CD8-positive, alpha-beta memory T cell (primary cell): ENCODE results near the gene NMNAT3. TPM values are rescaled to one million over a fixed set of nuclear protein-coding genes. Genes with fewer than 3 reads are reported as not detected.

Experiments
- CTCF ChIA-PET: fragments of 350-600 bp; sonication (Branson Sonifier 250); formaldehyde crosslinking; loops from one replicate; lab custom pipeline; 2021; ENCODE audit warnings: antibody characterized with exemption; lab: Charles Lee
- POLR2A ChIA-PET: fragments of 350-600 bp; sonication (Branson Sonifier 250); formaldehyde crosslinking; loops from one replicate; lab custom pipeline; 2021; ENCODE audit warnings: antibody characterized with exemption; lab: Charles Lee
- DNase-seq, 5 donors: peaks; one replicate each; pipeline versions ENCODE4 v3.0.0 to v3.0.0-alpha.2; 2020 to 2022; ENCODE audit warnings: mixed read lengths in 1 of 5
- H3K27ac ChIP-seq: one replicate; pipeline ENCODE4 v1.7.0; 2013; ENCODE audit warnings: low read depth, mild to moderate bottlenecking, low read length, moderate library complexity
- H3K27me3 ChIP-seq: 2 replicates; pipeline ENCODE4 v1.7.0; 2013; ENCODE audit warnings: low read length, mild to moderate bottlenecking; ENCODE audit not compliant: insufficient read depth, poor library complexity, severe bottlenecking
- H3K36me3 ChIP-seq: 2 replicates; pipeline ENCODE4 v1.7.0; 2013; ENCODE audit warnings: mild to moderate bottlenecking, low read length, moderate library complexity; ENCODE audit not compliant: insufficient read depth
- H3K4me1 ChIP-seq: 2 replicates; pipeline ENCODE4 v1.7.0; 2013; ENCODE audit warnings: mild to moderate bottlenecking, low read length, moderate library complexity; ENCODE audit not compliant: insufficient read depth
- H3K4me3 ChIP-seq: 2 replicates; pipeline ENCODE4 v1.7.0; 2013; ENCODE audit warnings: mild to moderate bottlenecking, low read length
- H3K9me3 ChIP-seq: 2 replicates; pipeline ENCODE4 v1.7.0; 2013; ENCODE audit warnings: mild to moderate bottlenecking, low read length
- H3K27ac Mint-ChIP-seq, 8 donors: one replicate each; pipeline ENCODE4 v1.8.0; 2020 to 2021; ENCODE audit warnings: mixed read lengths in 8 of 8, mild to moderate bottlenecking in 6 of 8, inconsistent platforms in 3 of 8, moderate library complexity in 3 of 8
- H3K27me3 Mint-ChIP-seq, 2 donors: one replicate each; pipeline ENCODE4 v1.8.0; 2020 to 2021; ENCODE audit warnings: mixed read lengths in 2 of 2, mild to moderate bottlenecking in 1 of 2, moderate library complexity in 1 of 2
- H3K36me3 Mint-ChIP-seq, 3 donors: one replicate each; pipeline ENCODE4 v1.8.0; 2020 to 2021; ENCODE audit warnings: mixed read lengths in 3 of 3, inconsistent platforms in 1 of 3, mild to moderate bottlenecking in 1 of 3
- H3K4me1 Mint-ChIP-seq, 3 donors: one replicate each; pipeline ENCODE4 v1.8.0; 2020 to 2021; ENCODE audit warnings: mixed read lengths in 3 of 3, inconsistent platforms in 1 of 3, mild to moderate bottlenecking in 1 of 3
- H3K4me3 Mint-ChIP-seq, 7 donors: one replicate each; pipeline ENCODE4 v1.8.0; 2020 to 2021; ENCODE audit warnings: mixed read lengths in 7 of 7, mild to moderate bottlenecking in 6 of 7, moderate library complexity in 4 of 7, inconsistent platforms in 2 of 7
- H3K9me3 Mint-ChIP-seq, 5 donors: one replicate each; pipeline ENCODE4 v1.8.0; 2020 to 2022; ENCODE audit warnings: mixed read lengths in 5 of 5, mild to moderate bottlenecking in 3 of 5, moderate library complexity in 2 of 5, inconsistent platforms in 1 of 5
- polyA plus RNA-seq: library from polyadenylated mRNA; unstranded; fragments of 300-500 nt; fragmentation: Illumina TruSeq; gene quantifications from one replicate; pipeline ENCODE4 v1.2.3, GENCODE V29; 2021
- total RNA-seq, 2 experiments: library from RNA; stranded (reverse); gene quantifications; one replicate each; pipeline ENCODE4 v1.2.3, GENCODE V29; 2021

Gene NMNAT3
- total RNA-seq = 1 to 10 TPM; 1.9 to 2.1 TPM
- polyA plus RNA-seq = 2.6 TPM

- CTCF ChIA-PET = no interaction called here
- peak within 1 kb of the TSS; percentile 82 for H3K4me3 ChIP-seq
Measured at GRCh38 chr3:139677388-139678155, at the start of gene NMNAT3. Gene NMNAT3 (minus strand): TSS chr3:139677972. CDS start chr3:139627724, 50,248 bp downstream.

GRCh38 chr3:139721370-139721769 lies 43.6 kb upstream of the NMNAT3 start:
- no peaks in the 10 kb centered on the region for H3K9me3 Mint-ChIP-seq
- H3K4me3 Mint-ChIP-seq = no peak overlapping the region
- Histone ChIP-seq H3K4me1 (no peaks in the 10 kb centered on the region), H3K27ac (no peak overlapping the region), H3K4me3 (no peak overlapping the region), H3K27me3 (no peaks in the 10 kb centered on the region), H3K9me3 (no peaks in the 10 kb centered on the region), H3K36me3 (no peaks in the 10 kb centered on the region)
- no peak for DNase-seq
- no peaks in the 10 kb centered on the region for H3K4me1 Mint-ChIP-seq
- no peak overlapping the region for H3K27ac Mint-ChIP-seq
- ChIA-PET POLR2A (no interaction called here), CTCF (interaction anchor here (1.2 kb wide), 1 partner anchor 37 kb away, joined by 3 read pairs; no protein-coding TSS in a partner anchor)
- H3K27me3 Mint-ChIP-seq = peaks cover 2 to 8% of the 10 kb centered on the region in 2 donors
- no peaks in the 10 kb centered on the region for H3K36me3 Mint-ChIP-seq

More at GRCh38 chr3:139677388-139678155, at the start of gene NMNAT3:
- H3K9me3 Mint-ChIP-seq = peaks cover 0 to 2% (median 0%) of the 10 kb centered on the region in 5 donors
- Histone ChIP-seq H3K4me1 (peaks cover 4% of the 10 kb centered on the region), H3K27ac (peak within 1 kb of the TSS; percentile 20), H3K27me3 (no peaks in the 10 kb centered on the region), H3K36me3 (no peaks in the 10 kb centered on the region), H3K9me3 (no peaks in the 10 kb centered on the region)
- peak within 1 kb of the TSS; percentile 77 to 88 (median 80) for H3K4me3 Mint-ChIP-seq
- peaks cover 7 to 13% (median 10%) of the 10 kb centered on the region in 3 donors for H3K4me1 Mint-ChIP-seq
- peaks cover 8 to 21% of the 10 kb centered on the region in 2 donors for H3K27me3 Mint-ChIP-seq
- H3K36me3 Mint-ChIP-seq = no peaks in the 10 kb centered on the region
- POLR2A ChIA-PET = no interaction called here
- peak; percentile 59 to 79 (median 64) for DNase-seq
- H3K27ac Mint-ChIP-seq = peak within 1 kb of the TSS in 4 of 8 donors; percentile 20 to 88 (median 28)

GRCh38 chr3:139718415-139718814 lies 40.6 kb upstream of the NMNAT3 start:
- Mint-ChIP-seq H3K27me3 (peaks cover 2 to 8% of the 10 kb centered on the region in 2 donors), H3K4me1 (no peaks in the 10 kb centered on the region), H3K9me3 (no peaks in the 10 kb centered on the region), H3K36me3 (no peaks in the 10 kb centered on the region), H3K4me3 (no peak overlapping the region), H3K27ac (no peak overlapping the region)
- Histone ChIP-seq H3K27ac (no peak overlapping the region), H3K36me3 (no peaks in the 10 kb centered on the region), H3K27me3 (no peaks in the 10 kb centered on the region), H3K4me3 (no peak overlapping the region), H3K9me3 (no peaks in the 10 kb centered on the region), H3K4me1 (no peaks in the 10 kb centered on the region)
- POLR2A ChIA-PET = no interaction called here
- CTCF ChIA-PET = no interaction called here
- no peak for DNase-seq

GRCh38 chr3:139716908-139717485 lies 39.2 kb upstream of the NMNAT3 start:
- ChIA-PET CTCF (no interaction called here), POLR2A (no interaction called here)

GRCh38 chr3:139715743-139716360 lies 38.1 kb upstream of the NMNAT3 start:
- Histone ChIP-seq H3K4me1 (no peaks in the 10 kb centered on the region), H3K4me3 (no peak overlapping the region), H3K27ac (no peak overlapping the region), H3K27me3 (no peaks in the 10 kb centered on the region), H3K36me3 (no peaks in the 10 kb centered on the region), H3K9me3 (no peaks in the 10 kb centered on the region)
- no peaks in the 10 kb centered on the region for H3K36me3 Mint-ChIP-seq
- no peaks in the 10 kb centered on the region for H3K4me1 Mint-ChIP-seq
- H3K9me3 Mint-ChIP-seq = peaks cover 0 to 2% (median 0%) of the 10 kb centered on the region in 5 donors
- H3K4me3 Mint-ChIP-seq = no peak overlapping the region
- ChIA-PET POLR2A (no interaction called here), CTCF (no interaction called here)
- peaks cover 4 to 8% of the 10 kb centered on the region in 2 donors for H3K27me3 Mint-ChIP-seq
- no peak overlapping the region for H3K27ac Mint-ChIP-seq
- DNase-seq = no peak

More at GRCh38 chr3:139716908-139717485, 39.2 kb upstream of the NMNAT3 start:
- H3K9me3 ChIP-seq = no peaks in the 10 kb centered on the region
- Mint-ChIP-seq H3K4me1 (no peaks in the 10 kb centered on the region), H3K27ac (no peak overlapping the region), H3K27me3 (peaks cover 6 to 12% of the 10 kb centered on the region in 2 donors), H3K4me3 (no peak overlapping the region), H3K9me3 (peaks cover 0 to 1% (median 0%) of the 10 kb centered on the region in 5 donors), H3K36me3 (no peaks in the 10 kb centered on the region)
- H3K36me3 ChIP-seq = no peaks in the 10 kb centered on the region
- H3K4me3 ChIP-seq = no peak overlapping the region
- H3K4me1 ChIP-seq = no peaks in the 10 kb centered on the region
- no peak for DNase-seq
- H3K27ac ChIP-seq = no peak overlapping the region
- H3K27me3 ChIP-seq = no peaks in the 10 kb centered on the region

- H3K27ac ChIP-seq = no peak overlapping the region
- POLR2A ChIA-PET = no interaction called here
- DNase-seq = no peak
- H3K9me3 Mint-ChIP-seq = peaks cover 0 to 2% (median 0%) of the 10 kb centered on the region in 5 donors
- H3K36me3 Mint-ChIP-seq = no peaks in the 10 kb centered on the region
- H3K4me1 Mint-ChIP-seq = no peaks in the 10 kb centered on the region
- H3K27me3 ChIP-seq = no peaks in the 10 kb centered on the region
- H3K27ac Mint-ChIP-seq = no peak overlapping the region
- H3K4me3 ChIP-seq = no peak overlapping the region
- H3K36me3 ChIP-seq = no peaks in the 10 kb centered on the region
- no peak overlapping the region for H3K4me3 Mint-ChIP-seq
- no peaks in the 10 kb centered on the region for H3K4me1 ChIP-seq
- H3K27me3 Mint-ChIP-seq = peaks cover 4 to 7% of the 10 kb centered on the region in 2 donors
- CTCF ChIA-PET = no interaction called here
- H3K9me3 ChIP-seq = no peaks in the 10 kb centered on the region
Measured at GRCh38 chr3:139715166-139715565, 37.4 kb upstream of the NMNAT3 start.

GRCh38 chr3:139710212-139710611 lies 32.4 kb upstream of the NMNAT3 start:
- no peak overlapping the region for H3K27ac Mint-ChIP-seq
- ChIA-PET CTCF (no interaction called here), POLR2A (no interaction called here)
- H3K9me3 Mint-ChIP-seq = peaks cover 0 to 2% (median 0%) of the 10 kb centered on the region in 5 donors
- DNase-seq = no peak
- H3K27me3 ChIP-seq = no peaks in the 10 kb centered on the region
- no peaks in the 10 kb centered on the region for H3K9me3 ChIP-seq
- no peak overlapping the region for H3K4me3 Mint-ChIP-seq
- no peaks in the 10 kb centered on the region for H3K36me3 ChIP-seq
- no peak overlapping the region for H3K4me3 ChIP-seq
- H3K27ac ChIP-seq = no peak overlapping the region
- H3K4me1 Mint-ChIP-seq = no peaks in the 10 kb centered on the region
- peaks cover 8% of the 10 kb centered on the region in 2 donors for H3K27me3 Mint-ChIP-seq
- no peaks in the 10 kb centered on the region for H3K4me1 ChIP-seq
- H3K36me3 Mint-ChIP-seq = no peaks in the 10 kb centered on the region

GRCh38 chr3:139705631-139706030 lies 27.9 kb upstream of the NMNAT3 start:
- Histone ChIP-seq H3K4me3 (no peak overlapping the region), H3K27ac (no peak overlapping the region), H3K4me1 (no peaks in the 10 kb centered on the region), H3K27me3 (no peaks in the 10 kb centered on the region), H3K9me3 (no peaks in the 10 kb centered on the region), H3K36me3 (no peaks in the 10 kb centered on the region)
- H3K36me3 Mint-ChIP-seq = no peaks in the 10 kb centered on the region
- no peaks in the 10 kb centered on the region for H3K4me1 Mint-ChIP-seq
- no peak for DNase-seq
- H3K27ac Mint-ChIP-seq = no peak overlapping the region
- CTCF ChIA-PET = no interaction called here
- H3K4me3 Mint-ChIP-seq = no peak overlapping the region
- H3K9me3 Mint-ChIP-seq = peaks cover 0 to 3% (median 0%) of the 10 kb centered on the region in 5 donors
- H3K27me3 Mint-ChIP-seq = peaks cover 7 to 10% of the 10 kb centered on the region in 2 donors
- POLR2A ChIA-PET = no interaction called here
